ENCODE results near the gene LHX1. TPM values are rescaled to one million over a fixed set of nuclear protein-coding genes. Genes with fewer than 3 reads are reported as not detected.

LHX1 gene
- total and polyA plus RNA-seq, 4 donors: not detected

GRCh38 chr17:36944553-36944952, 7.3 kb downstream of the LHX1 start:
- Histone ChIP-seq H3K4me3 (no peak overlapping the region), H3K4me1 (ENCODE audit: control insufficient read depth in 5 of 5, insufficient read depth in 5 of 5, low read length in 5 of 5) (peaks cover 0 to 11% (median 8%) of the 10 kb centered on the region in 5 donors), H3K36me3 (ENCODE audit: control insufficient read depth in 4 of 4, insufficient read depth in 4 of 4, low read length in 4 of 4) (peaks cover 0 to 4% (median 0%) of the 10 kb centered on the region in 4 donors), H3K27me3 (ENCODE audit: control insufficient read depth in 3 of 3, insufficient read depth in 3 of 3, low read length in 2 of 3) (peaks cover 0 to 87% (median 84%) of the 10 kb centered on the region in 3 donors), H3K27ac (ENCODE audit: low read depth in 1 of 2, low read length in 1 of 2) (no peak overlapping the region), H3K9me3 (ENCODE audit: control insufficient read depth in 4 of 4, insufficient read depth in 3 of 4, low read length in 3 of 4) (peaks cover 0 to 3% (median 0%) of the 10 kb centered on the region in 4 donors), H3K9ac (ENCODE audit: insufficient read depth in 1 of 2, low read length in 2 of 2) (no peak overlapping the region)
- TF ChIP-seq CTCF (IDR thresholded peaks at IDR 0.05; ENCODE audit: control extremely low read depth, extremely low read depth): no peak
- DNase-seq (no peak), ATAC-seq (ENCODE audit: insufficient read depth, low FRiP score) (no peak)
- 3 to 8% methylated on average over 1 of the region's 1 CpG for WGBS, 2 donors

- peaks cover 0 to 4% (median 0%) of the 10 kb centered on the region in 4 donors for H3K36me3 ChIP-seq (ENCODE audit: control insufficient read depth in 4 of 4, insufficient read depth in 4 of 4, low read length in 4 of 4)
- peaks cover 0 to 3% (median 0%) of the 10 kb centered on the region in 4 donors for H3K9me3 ChIP-seq (ENCODE audit: control insufficient read depth in 4 of 4, insufficient read depth in 3 of 4, low read length in 3 of 4)
- H3K9ac ChIP-seq (ENCODE audit: insufficient read depth in 1 of 2, low read length in 2 of 2): no peak overlapping the region
- 26 to 35% methylated on average over 1 of the region's 1 CpG for WGBS, 2 donors
- ATAC-seq (ENCODE audit: insufficient read depth, low FRiP score): no peak
- DNase-seq: no peak
- H3K4me1 ChIP-seq (ENCODE audit: control insufficient read depth in 5 of 5, insufficient read depth in 5 of 5, low read length in 5 of 5): peaks cover 4 to 17% (median 10%) of the 10 kb centered on the region in 5 donors
- H3K27me3 ChIP-seq (ENCODE audit: control insufficient read depth in 3 of 3, insufficient read depth in 3 of 3, low read length in 2 of 3): peaks cover 0 to 81% (median 78%) of the 10 kb centered on the region in 3 donors
- H3K27ac ChIP-seq (ENCODE audit: low read depth in 1 of 2, low read length in 1 of 2): no peak overlapping the region
- no peak overlapping the region for H3K4me3 ChIP-seq
- TF ChIP-seq CTCF (IDR thresholded peaks at IDR 0.05; ENCODE audit: control extremely low read depth, extremely low read depth): no peak
Observed at GRCh38 chr17:36945140-36945539, 7.9 kb downstream of the LHX1 start.

GRCh38 chr17:36945959-36946725, 8.9 kb downstream of the LHX1 start:
- Histone ChIP-seq H3K9me3 (ENCODE audit: control insufficient read depth in 4 of 4, insufficient read depth in 3 of 4, low read length in 3 of 4) (peaks cover 0 to 3% (median 0%) of the 10 kb centered on the region in 4 donors), H3K4me3 (no peak overlapping the region), H3K27me3 (ENCODE audit: control insufficient read depth in 3 of 3, insufficient read depth in 3 of 3, low read length in 2 of 3) (peaks cover 0 to 71% (median 68%) of the 10 kb centered on the region in 3 donors), H3K27ac (ENCODE audit: low read depth in 1 of 2, low read length in 1 of 2) (no peak overlapping the region), H3K4me1 (ENCODE audit: control insufficient read depth in 5 of 5, insufficient read depth in 5 of 5, low read length in 5 of 5) (peaks cover 4 to 23% (median 10%) of the 10 kb centered on the region in 5 donors), H3K9ac (ENCODE audit: insufficient read depth in 1 of 2, low read length in 2 of 2) (no peak overlapping the region), H3K36me3 (ENCODE audit: control insufficient read depth in 4 of 4, insufficient read depth in 4 of 4, low read length in 4 of 4) (peaks cover 0 to 4% (median 0%) of the 10 kb centered on the region in 4 donors)
- DNase-seq: no peak
- no peak for ATAC-seq (ENCODE audit: insufficient read depth, low FRiP score)
- 11% methylated on average over 30 of the region's 30 CpGs for WGBS, 2 donors
- TF ChIP-seq CTCF (IDR thresholded peaks at IDR 0.05; ENCODE audit: control extremely low read depth, extremely low read depth): no peak
